B cell (primary cell): ENCODE data around the gene STXBP4.

ENCODE experiments used
- EZH2 ChIP-seq: IDR thresholded peaks from 2 replicates; pipeline ENCODE4 v1.6.1; 2012; ENCODE audit warnings: borderline replicate concordance, low read depth, mild to moderate bottlenecking, moderate library complexity, low read length; ENCODE audit not compliant: insufficient read depth, poor library complexity, severe bottlenecking
- TF ChIP-seq, protein P1 (sequence below): fragments of 200-600 bp; IDR thresholded peaks from one replicate; pipeline ENCODE4 v1.8.0; 2022; ENCODE audit warnings: antibody characterized with exemption, mild to moderate bottlenecking

DNA sequence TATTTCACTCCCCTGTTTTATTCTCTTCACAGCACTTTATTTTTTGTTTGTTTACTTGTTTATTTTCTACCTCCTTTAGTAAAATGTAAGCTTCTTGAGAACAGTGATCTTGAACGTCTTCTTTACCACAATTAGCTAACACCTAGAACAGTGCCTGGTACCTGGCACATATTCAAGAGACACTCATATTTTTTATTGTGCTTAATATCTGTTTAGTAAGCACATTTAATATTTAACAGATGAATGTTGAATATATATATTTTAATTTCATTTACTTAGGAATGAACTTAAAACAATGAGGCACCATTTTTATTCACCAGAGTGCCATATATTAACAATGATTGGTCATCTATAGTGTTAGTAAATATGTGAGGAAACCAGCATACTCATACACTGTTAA lies 130.2 kb downstream of the STXBP4 start:
- TF ChIP-seq, protein P1, sequence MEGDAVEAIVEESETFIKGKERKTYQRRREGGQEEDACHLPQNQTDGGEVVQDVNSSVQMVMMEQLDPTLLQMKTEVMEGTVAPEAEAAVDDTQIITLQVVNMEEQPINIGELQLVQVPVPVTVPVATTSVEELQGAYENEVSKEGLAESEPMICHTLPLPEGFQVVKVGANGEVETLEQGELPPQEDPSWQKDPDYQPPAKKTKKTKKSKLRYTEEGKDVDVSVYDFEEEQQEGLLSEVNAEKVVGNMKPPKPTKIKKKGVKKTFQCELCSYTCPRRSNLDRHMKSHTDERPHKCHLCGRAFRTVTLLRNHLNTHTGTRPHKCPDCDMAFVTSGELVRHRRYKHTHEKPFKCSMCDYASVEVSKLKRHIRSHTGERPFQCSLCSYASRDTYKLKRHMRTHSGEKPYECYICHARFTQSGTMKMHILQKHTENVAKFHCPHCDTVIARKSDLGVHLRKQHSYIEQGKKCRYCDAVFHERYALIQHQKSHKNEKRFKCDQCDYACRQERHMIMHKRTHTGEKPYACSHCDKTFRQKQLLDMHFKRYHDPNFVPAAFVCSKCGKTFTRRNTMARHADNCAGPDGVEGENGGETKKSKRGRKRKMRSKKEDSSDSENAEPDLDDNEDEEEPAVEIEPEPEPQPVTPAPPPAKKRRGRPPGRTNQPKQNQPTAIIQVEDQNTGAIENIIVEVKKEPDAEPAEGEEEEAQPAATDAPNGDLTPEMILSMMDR, result no peak
- TF ChIP-seq EZH2, result no peak
